HCT116 (cell line): ENCODE measurements around the gene MSI2.

ENCODE experiments used
- JUND ChIP-seq: IDR thresholded peaks from 2 replicates; pipeline ENCODE4 v1.6.1; 2012
- POLR2A ChIP-seq: IDR thresholded peaks from 2 replicates; pipeline ENCODE4 v1.7.0; 2011; ENCODE audit warnings: borderline replicate concordance; ENCODE audit not compliant: insufficient read depth, insufficient read length; ENCODE audit errors: extremely low read depth
- TCF7L2 ChIP-seq: IDR thresholded peaks from 2 replicates; pipeline ENCODE4 v1.7.0; 2011; ENCODE audit warnings: borderline replicate concordance, inconsistent platforms; ENCODE audit not compliant: insufficient read depth, insufficient read length; ENCODE audit errors: extremely low read depth
- YY1 ChIP-seq: IDR thresholded peaks from 2 replicates; pipeline ENCODE4 v1.6.1; 2011; ENCODE audit warnings: low read length, low read depth, moderate library complexity, mild to moderate bottlenecking; ENCODE audit not compliant: insufficient replicate concordance; ENCODE audit errors: extremely low read depth
- TF ChIP-seq, protein P1 (sequence below), 3 experiments: fragments of 200-600 bp in 1 of 3; sonication (generic) in 1 of 3; IDR thresholded peaks in 2 of 3; conservative IDR thresholded peaks in 1 of 3; 2 replicates each; pipeline ENCODE4 v1.5.1; 2012 to 2017; ENCODE audit warnings: low read depth in 2 of 3, low read length in 2 of 3, antibody characterized with exemption in 1 of 3, borderline replicate concordance in 1 of 3, control low read depth in 1 of 3, mild to moderate bottlenecking in 1 of 3, mixed read lengths in 1 of 3, mixed run types in 1 of 3, moderate library complexity in 1 of 3; ENCODE audit not compliant: insufficient read depth in 1 of 3
- TF ChIP-seq, protein P2 (sequence below): IDR thresholded peaks from 2 replicates; pipeline ENCODE4 v1.6.1; 2012
- TF ChIP-seq, protein P3 (sequence below): IDR thresholded peaks from 2 replicates; pipeline ENCODE4 v1.6.1; 2012; ENCODE audit warnings: low read depth

DNA sequence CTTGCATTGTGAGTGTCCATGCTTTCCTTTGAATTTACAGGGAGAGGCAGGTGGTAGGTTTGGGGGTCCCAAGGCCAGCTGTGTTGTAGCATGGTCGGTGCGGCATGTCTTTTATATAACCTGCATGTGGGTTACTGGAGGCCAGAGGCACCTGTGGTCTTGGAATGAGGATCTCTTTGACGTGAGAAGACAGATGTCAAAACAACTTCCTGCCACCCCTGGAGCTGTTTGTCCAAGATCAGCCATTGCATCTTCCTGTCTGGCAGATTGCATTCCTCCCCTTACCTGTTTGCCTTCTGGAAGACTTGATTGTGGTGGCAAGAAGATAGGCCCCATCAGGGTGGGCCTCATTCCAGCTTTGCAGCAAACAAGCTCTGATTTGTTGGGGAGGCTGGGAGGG lies 175.1 kb downstream of the MSI2 start:
- TF ChIP-seq, protein P1, sequence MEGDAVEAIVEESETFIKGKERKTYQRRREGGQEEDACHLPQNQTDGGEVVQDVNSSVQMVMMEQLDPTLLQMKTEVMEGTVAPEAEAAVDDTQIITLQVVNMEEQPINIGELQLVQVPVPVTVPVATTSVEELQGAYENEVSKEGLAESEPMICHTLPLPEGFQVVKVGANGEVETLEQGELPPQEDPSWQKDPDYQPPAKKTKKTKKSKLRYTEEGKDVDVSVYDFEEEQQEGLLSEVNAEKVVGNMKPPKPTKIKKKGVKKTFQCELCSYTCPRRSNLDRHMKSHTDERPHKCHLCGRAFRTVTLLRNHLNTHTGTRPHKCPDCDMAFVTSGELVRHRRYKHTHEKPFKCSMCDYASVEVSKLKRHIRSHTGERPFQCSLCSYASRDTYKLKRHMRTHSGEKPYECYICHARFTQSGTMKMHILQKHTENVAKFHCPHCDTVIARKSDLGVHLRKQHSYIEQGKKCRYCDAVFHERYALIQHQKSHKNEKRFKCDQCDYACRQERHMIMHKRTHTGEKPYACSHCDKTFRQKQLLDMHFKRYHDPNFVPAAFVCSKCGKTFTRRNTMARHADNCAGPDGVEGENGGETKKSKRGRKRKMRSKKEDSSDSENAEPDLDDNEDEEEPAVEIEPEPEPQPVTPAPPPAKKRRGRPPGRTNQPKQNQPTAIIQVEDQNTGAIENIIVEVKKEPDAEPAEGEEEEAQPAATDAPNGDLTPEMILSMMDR (IDR thresholded peaks at IDR 0.05 in 2 of 3, conservative IDR thresholded peaks at IDR 0.05 in 1 of 3; ENCODE audit: borderline replicate concordance in 1 of 3, insufficient read depth in 1 of 3, low read depth in 2 of 3, low read length in 2 of 3): no peak
- TF ChIP-seq JUND (no peak), POLR2A (no peak), TCF7L2 (no peak), YY1 (no peak)
- TF ChIP-seq, protein P2, sequence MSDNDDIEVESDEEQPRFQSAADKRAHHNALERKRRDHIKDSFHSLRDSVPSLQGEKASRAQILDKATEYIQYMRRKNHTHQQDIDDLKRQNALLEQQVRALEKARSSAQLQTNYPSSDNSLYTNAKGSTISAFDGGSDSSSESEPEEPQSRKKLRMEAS: no peak
- TF ChIP-seq, protein P3, sequence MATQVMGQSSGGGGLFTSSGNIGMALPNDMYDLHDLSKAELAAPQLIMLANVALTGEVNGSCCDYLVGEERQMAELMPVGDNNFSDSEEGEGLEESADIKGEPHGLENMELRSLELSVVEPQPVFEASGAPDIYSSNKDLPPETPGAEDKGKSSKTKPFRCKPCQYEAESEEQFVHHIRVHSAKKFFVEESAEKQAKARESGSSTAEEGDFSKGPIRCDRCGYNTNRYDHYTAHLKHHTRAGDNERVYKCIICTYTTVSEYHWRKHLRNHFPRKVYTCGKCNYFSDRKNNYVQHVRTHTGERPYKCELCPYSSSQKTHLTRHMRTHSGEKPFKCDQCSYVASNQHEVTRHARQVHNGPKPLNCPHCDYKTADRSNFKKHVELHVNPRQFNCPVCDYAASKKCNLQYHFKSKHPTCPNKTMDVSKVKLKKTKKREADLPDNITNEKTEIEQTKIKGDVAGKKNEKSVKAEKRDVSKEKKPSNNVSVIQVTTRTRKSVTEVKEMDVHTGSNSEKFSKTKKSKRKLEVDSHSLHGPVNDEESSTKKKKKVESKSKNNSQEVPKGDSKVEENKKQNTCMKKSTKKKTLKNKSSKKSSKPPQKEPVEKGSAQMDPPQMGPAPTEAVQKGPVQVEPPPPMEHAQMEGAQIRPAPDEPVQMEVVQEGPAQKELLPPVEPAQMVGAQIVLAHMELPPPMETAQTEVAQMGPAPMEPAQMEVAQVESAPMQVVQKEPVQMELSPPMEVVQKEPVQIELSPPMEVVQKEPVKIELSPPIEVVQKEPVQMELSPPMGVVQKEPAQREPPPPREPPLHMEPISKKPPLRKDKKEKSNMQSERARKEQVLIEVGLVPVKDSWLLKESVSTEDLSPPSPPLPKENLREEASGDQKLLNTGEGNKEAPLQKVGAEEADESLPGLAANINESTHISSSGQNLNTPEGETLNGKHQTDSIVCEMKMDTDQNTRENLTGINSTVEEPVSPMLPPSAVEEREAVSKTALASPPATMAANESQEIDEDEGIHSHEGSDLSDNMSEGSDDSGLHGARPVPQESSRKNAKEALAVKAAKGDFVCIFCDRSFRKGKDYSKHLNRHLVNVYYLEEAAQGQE: no peak
